ENCODE data around the gene CLSTN3.
A peak's percentile ranks its signal among the peaks of the same experiment; 100 is the strongest.

The CLSTN3 gene

DNA sequence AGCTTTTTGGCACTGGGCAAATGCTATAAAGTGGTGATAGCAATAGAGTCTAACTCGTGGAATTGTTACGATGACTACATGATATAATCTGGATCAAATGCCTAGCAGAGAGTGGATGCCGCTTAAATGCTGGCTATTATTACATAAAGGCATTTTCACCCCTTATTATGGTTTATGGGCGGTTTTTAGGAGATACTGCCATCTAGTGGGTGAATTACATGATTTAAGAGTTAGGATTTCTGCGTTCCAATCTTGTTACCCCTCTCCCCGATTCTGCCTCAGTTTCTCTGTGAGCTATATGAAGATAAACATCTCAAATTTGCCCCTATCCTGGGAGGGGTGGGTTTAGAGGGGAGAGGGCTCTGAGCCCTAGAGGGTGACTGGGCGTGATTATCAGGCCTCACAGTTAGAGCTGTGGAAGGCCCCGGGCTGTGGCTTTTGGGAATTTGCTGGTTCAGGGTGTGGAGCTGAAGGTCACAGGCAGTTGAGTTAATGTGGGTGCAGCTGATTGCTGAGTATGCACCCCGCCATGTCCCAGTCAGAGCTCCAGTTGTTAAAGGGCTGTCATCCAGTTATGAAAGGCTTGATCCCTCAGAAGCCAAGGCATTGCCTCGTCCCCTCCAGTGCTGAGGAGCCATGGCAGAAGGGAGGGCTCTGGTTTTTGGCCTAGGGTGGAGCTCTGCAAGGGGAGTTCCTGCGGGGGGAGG, 14.4 kb downstream of the CLSTN3 start:
- Histone ChIP-seq H4K20me1 (ENCODE audit: control insufficient read depth, insufficient read depth, low read depth, low read length) (no peaks in the 10 kb centered on the region), H3K4me1 (ENCODE audit: control insufficient read depth, low read length) (no peaks in the 10 kb centered on the region), H3K9me2 (replicated peaks; ENCODE audit: control insufficient read depth, low read length) (no peaks in the 10 kb centered on the region), H3K27me3 (ENCODE audit: control insufficient read depth, low read length) (no peaks in the 10 kb centered on the region), H3F3A (ENCODE audit: control insufficient read depth, insufficient read depth) (no peaks in the 10 kb centered on the region), H3K9me3 (ENCODE audit: control insufficient read depth, insufficient read depth, low read length) (no peaks in the 10 kb centered on the region), H3K79me2 (ENCODE audit: control insufficient read depth, low read length) (no peaks in the 10 kb centered on the region), H3K4me3 (ENCODE audit: low read length) (no peak overlapping the region), H3K4me2 (ENCODE audit: low read length) (no peak overlapping the region), H3K36me3 (ENCODE audit: control insufficient read depth, low read length) (no peaks in the 10 kb centered on the region), H3K27ac (ENCODE audit: low read depth, low read length) (no peak overlapping the region)
- TF ChIP-seq CTCF (IDR thresholded peaks at IDR 0.05; ENCODE audit: low read depth, low read length, poor library complexity, severe bottlenecking), result peak; percentile 72
- no peak for TF ChIP-seq EZH2phosphoT487 (IDR thresholded peaks at IDR 0.05; ENCODE audit: borderline replicate concordance, low read length)

DNA sequence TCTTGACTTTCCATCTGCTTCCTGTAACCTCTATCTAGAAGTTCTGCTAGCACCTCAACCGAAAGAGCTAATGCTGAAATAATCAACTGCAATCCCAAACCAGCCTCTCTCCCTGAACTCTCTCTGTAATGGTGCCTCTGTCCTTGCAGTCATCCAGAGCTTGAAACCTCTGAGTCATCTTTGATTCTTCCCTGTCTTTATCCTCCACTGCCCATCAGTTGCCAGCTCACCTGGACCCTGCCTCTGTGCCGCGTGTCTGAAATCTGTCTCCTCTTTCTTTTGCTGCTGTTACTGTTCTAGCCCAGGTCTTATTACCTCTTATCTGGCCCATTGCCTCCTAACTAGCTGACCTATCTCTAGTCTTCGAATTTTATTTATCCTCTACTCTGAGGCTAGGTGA, 15.5 kb downstream of the CLSTN3 start:
- no peaks in the 10 kb centered on the region for H3K79me2 ChIP-seq (ENCODE audit: control insufficient read depth, low read length)
- no peaks in the 10 kb centered on the region for H3K9me2 ChIP-seq (replicated peaks; ENCODE audit: control insufficient read depth, low read length)
- H3K36me3 ChIP-seq (ENCODE audit: control insufficient read depth, low read length), result no peaks in the 10 kb centered on the region
- no peak overlapping the region for H3K4me2 ChIP-seq (ENCODE audit: low read length)
- H3K4me1 ChIP-seq (ENCODE audit: control insufficient read depth, low read length), result no peaks in the 10 kb centered on the region
- no peaks in the 10 kb centered on the region for H4K20me1 ChIP-seq (ENCODE audit: control insufficient read depth, insufficient read depth, low read depth, low read length)
- no peak overlapping the region for H3K27ac ChIP-seq (ENCODE audit: low read depth, low read length)
- H3K4me3 ChIP-seq (ENCODE audit: low read length), result no peak overlapping the region
- H3F3A ChIP-seq (ENCODE audit: control insufficient read depth, insufficient read depth), result no peaks in the 10 kb centered on the region
- H3K9me3 ChIP-seq (ENCODE audit: control insufficient read depth, insufficient read depth, low read length), result no peaks in the 10 kb centered on the region
- TF ChIP-seq EZH2phosphoT487 (IDR thresholded peaks at IDR 0.05; ENCODE audit: borderline replicate concordance, low read length), result no peak
- TF ChIP-seq CTCF (IDR thresholded peaks at IDR 0.05; ENCODE audit: low read depth, low read length, poor library complexity, severe bottlenecking), result no peak
- no peaks in the 10 kb centered on the region for H3K27me3 ChIP-seq (ENCODE audit: control insufficient read depth, low read length)

DNA sequence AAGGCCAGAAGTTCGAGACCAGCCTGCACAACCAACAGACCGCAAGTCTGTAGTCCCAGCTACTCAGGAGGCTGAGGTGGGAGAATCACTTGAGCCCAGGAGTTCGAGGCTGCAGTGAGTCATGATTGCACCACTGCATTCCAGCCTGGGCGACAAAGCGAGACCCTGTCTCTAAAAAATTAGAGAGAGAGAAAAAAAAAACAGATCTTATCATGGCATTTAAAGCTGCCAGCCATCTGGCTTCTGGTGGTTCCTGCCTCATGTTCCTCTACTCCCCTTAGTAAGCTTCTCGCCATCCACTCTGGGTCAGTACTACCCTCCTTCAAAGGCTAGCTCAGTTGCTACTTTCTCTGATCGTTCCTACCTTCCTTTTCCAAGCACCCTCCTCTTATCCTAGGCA, 16.1 kb downstream of the CLSTN3 start:
- no peaks in the 10 kb centered on the region for H3K4me1 ChIP-seq (ENCODE audit: control insufficient read depth, low read length)
- no peaks in the 10 kb centered on the region for H3K36me3 ChIP-seq (ENCODE audit: control insufficient read depth, low read length)
- H3K4me2 ChIP-seq (ENCODE audit: low read length), result no peak overlapping the region
- no peaks in the 10 kb centered on the region for H3K79me2 ChIP-seq (ENCODE audit: control insufficient read depth, low read length)
- no peak overlapping the region for H3K27ac ChIP-seq (ENCODE audit: low read depth, low read length)
- no peaks in the 10 kb centered on the region for H3K9me2 ChIP-seq (replicated peaks; ENCODE audit: control insufficient read depth, low read length)
- H3F3A ChIP-seq (ENCODE audit: control insufficient read depth, insufficient read depth), result no peaks in the 10 kb centered on the region
- no peaks in the 10 kb centered on the region for H3K9me3 ChIP-seq (ENCODE audit: control insufficient read depth, insufficient read depth, low read length)
- no peaks in the 10 kb centered on the region for H3K27me3 ChIP-seq (ENCODE audit: control insufficient read depth, low read length)
- no peak overlapping the region for H3K4me3 ChIP-seq (ENCODE audit: low read length)
- TF ChIP-seq EZH2phosphoT487 (IDR thresholded peaks at IDR 0.05; ENCODE audit: borderline replicate concordance, low read length) (no peak), CTCF (IDR thresholded peaks at IDR 0.05; ENCODE audit: low read depth, low read length, poor library complexity, severe bottlenecking) (no peak)
- H4K20me1 ChIP-seq (ENCODE audit: control insufficient read depth, insufficient read depth, low read depth, low read length), result no peaks in the 10 kb centered on the region
